AG09319 (cell line): ENCODE results near the gene FAM234A.

Experiments
- DNase-seq: peaks from one replicate; pipeline ENCODE4 v3.0.0-alpha.2; 2010; ENCODE audit warnings: low read depth; ENCODE audit errors: extremely low read depth
- TF ChIP-seq, protein P1 (sequence below): IDR thresholded peaks from 2 replicates; pipeline ENCODE4 v1.5.1; 2011; ENCODE audit warnings: low read depth, mild to moderate bottlenecking, inconsistent platforms, low read length, moderate library complexity

FAM234A gene

DNA sequence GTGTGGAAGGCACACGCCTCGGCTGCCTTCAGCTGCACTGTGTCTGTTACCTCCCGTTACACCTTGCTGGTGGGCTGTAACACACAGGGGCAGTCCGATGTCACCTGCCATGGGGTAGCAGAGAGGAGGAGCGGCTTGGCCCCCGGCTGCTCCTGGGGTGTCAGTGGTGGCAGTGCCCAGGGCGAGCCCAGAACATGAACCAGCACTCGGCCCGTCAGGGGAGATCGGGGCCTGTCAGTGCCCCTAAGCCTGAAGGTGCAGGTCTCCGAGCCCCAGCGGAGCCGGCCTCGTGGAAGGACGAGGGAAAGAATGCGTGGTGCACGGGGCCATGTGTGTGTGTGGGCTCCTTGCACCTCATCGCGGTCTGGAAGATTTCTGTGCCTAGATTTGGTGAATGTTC, 25.7 kb downstream of the FAM234A start:
- TF ChIP-seq, protein P1, sequence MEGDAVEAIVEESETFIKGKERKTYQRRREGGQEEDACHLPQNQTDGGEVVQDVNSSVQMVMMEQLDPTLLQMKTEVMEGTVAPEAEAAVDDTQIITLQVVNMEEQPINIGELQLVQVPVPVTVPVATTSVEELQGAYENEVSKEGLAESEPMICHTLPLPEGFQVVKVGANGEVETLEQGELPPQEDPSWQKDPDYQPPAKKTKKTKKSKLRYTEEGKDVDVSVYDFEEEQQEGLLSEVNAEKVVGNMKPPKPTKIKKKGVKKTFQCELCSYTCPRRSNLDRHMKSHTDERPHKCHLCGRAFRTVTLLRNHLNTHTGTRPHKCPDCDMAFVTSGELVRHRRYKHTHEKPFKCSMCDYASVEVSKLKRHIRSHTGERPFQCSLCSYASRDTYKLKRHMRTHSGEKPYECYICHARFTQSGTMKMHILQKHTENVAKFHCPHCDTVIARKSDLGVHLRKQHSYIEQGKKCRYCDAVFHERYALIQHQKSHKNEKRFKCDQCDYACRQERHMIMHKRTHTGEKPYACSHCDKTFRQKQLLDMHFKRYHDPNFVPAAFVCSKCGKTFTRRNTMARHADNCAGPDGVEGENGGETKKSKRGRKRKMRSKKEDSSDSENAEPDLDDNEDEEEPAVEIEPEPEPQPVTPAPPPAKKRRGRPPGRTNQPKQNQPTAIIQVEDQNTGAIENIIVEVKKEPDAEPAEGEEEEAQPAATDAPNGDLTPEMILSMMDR, result no peak
- no peak for DNase-seq

DNA sequence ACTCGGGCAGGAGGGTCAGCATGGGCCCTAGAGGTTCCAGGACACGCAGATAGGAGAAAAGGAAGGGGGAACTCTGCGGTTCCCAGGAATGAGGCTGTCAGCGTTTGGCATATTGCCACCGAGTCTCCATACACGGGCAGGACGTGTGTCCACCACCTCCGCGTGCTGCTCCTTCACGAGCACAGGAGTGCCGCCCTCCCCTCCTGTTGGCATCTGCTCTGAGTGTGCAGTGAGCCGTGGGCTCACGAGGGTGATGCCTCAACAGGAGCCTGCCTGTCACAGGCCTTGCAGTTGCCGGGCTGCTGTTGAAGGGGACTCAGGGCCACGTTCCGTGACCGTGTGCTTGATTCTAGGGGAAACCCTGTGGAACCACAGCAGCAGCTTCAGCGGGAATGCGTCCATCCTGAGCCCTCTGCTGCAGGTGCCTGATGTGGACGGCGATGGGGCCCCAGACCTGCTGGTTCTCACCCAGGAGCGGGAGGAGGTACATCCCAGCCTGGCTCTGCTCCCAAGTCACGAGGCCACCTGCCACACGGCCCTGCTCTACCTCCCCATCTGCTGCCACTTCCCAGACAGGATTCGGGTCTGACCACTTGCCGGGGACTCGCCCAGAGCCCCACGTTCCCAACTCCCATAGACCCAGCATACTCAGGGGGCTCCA, 26.5 kb downstream of the FAM234A start:
- DNase-seq, result no peak
- TF ChIP-seq, protein P1, result no peak

DNA sequence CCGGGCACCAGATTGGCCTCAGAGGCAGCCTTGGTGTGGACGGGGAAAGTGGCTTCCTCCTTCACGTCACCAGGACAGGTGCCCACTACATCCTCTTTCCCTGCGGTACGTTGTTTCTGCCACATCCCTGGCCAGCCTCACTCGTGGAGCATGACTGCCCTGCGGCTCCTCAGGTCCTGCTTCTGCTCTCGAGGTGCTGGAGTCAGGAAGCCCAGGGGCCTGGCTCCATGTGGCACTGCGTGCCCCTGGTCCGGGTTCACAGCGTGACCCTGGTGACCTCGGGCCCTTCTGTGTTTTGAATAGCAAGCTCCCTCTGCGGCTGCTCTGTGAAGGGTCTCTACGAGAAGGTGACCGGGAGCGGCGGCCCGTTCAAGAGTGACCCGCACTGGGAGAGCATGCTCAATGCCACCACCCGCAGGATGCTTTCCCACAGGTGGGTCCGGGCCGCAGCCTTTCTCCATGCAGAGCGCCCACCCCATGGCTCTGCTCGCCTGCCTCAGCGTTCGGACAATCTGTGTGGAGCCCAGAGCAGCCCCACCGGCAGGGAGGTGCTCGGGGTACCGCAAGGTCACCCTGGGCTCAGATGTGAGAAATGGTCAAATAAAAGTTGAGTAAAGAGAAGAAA, 27.6 kb downstream of the FAM234A start:
- no peak for DNase-seq
- TF ChIP-seq, protein P1, result no peak

DNA sequence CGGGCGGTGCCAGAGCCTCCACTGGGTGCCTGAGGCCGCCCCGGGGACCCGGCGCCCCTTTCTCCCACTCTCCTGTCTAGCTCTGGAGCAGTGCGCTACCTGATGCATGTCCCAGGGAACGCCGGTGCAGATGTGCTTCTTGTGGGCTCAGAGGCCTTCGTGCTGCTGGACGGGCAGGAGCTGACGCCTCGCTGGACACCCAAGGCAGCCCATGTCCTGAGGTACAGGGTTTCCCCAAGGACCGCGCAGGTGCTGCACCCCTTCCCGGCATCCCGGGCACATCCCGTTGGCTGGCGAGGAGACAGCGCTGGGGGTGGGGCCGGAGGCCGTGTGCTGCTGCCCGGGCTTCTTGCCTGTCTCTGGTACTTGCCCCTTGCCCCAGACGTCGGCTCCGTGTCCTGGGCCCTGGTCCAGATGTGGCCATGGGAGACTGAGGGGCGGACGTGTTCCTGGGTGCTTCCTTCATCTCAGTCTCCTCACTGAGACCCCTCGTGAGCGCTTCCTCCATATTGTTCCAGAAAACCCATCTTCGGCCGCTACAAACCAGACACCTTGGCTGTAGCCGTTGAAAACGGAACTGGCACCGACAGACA, 28.7 kb downstream of the FAM234A start:
- TF ChIP-seq, protein P1, result no peak
- DNase-seq, result no peak

DNA sequence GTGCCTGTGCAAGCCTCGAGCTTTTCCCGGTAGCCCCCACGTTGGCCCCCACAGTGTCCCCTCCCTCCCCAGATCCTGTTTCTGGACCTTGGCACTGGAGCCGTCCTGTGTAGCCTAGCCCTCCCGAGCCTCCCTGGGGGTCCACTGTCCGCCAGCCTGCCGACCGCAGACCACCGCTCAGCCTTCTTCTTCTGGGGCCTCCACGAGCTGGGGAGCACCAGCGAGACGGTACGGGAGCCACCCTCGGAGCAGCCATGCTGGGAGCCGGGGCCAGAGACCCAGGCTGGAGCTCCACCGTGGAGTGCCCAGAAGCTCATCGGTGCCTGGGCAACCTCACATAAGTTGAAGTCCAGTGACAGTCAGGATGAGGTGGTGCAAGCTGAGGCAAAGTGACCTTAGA, 29.3 kb downstream of the FAM234A start:
- no peak for DNase-seq
- TF ChIP-seq, protein P1, result no peak

DNA sequence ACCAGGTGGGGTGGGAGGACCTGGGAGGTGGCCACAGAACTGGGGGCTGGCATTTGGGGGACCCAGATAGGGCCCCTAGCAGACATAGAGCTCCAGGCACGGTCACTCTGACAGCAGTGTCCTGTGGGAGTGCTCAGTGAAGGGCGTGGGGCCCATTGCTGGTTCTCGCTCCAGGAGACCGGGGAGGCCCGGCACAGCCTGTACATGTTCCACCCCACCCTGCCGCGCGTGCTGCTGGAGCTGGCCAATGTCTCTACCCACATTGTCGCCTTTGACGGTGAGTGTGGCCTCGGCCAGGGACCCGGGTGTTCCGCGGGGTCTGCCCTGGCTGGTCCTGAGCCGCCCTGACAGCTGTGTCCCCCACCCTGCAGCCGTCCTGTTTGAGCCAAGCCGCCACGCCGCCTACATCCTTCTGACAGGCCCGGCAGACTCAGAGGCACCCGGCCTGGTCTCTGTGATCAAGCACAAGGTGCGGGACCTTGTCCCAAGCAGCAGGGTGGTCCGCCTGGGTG, 29.9 kb downstream of the FAM234A start:
- TF ChIP-seq, protein P1, result no peak
- no peak for DNase-seq

DNA sequence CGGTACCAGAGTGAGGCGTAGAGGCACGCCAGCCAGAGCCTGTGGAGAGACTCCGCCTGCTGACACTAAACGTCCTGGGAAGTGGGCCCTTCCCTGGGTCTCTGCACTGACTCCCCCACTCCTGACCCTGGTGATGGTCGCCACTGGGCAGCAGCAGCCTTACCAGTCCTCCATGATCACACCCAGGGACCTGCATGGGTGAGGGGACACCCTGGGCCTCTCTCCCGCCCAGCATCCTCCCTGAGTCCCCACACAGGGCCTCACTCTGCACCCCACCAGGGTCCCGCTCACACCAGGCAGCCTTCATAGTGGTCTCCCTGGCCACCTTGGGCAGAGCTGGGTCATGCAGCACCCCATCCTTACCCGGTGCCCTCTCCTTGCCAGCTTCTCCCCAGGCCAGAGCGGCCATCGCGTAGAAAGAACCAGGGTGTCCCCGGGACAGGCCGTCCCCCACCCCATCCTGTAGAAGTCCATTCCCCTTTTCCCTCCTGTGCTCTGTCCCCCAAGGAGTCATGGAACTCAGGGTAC, 30.4 kb downstream of the FAM234A start:
- TF ChIP-seq, protein P1, result no peak
- DNase-seq, result no peak
